Stomach (tissue), 9 donors: Measurements from ENCODE around the gene PABPN1. TPM values are rescaled to one million over a fixed set of nuclear protein-coding genes. Genes with fewer than 3 reads are reported as not detected.

Experiments used
- DNase-seq, 2 donors: peaks; one replicate each; pipeline versions ENCODE4 v3.0.0 to v3.0.0-alpha.2; 2013 to 2019
- H3K27ac ChIP-seq, 5 donors: fragments of 200-600 bp in 4 of 5; sonication (generic) in 4 of 5; one replicate each; pipeline ENCODE4 v1.5.1; 2013 to 2019; ENCODE audit warnings: mild to moderate bottlenecking in 1 of 5, moderate library complexity in 1 of 5
- H3K27me3 ChIP-seq, 3 donors: fragments of 200-600 bp; sonication (generic); one replicate each; pipeline ENCODE4 v1.5.1; 2017 to 2019; ENCODE audit warnings: mixed run types in 1 of 3
- H3K36me3 ChIP-seq, 4 donors: fragments of 200-600 bp; sonication (generic); 1 replicate in 3 of 4; 2 replicates in 1 of 4; pipeline ENCODE4 v1.5.1; 2016 to 2019
- H3K4me1 ChIP-seq, 4 donors: fragments of 200-600 bp; sonication (generic); one replicate each; pipeline ENCODE4 v1.5.1; 2016 to 2019
- H3K4me3 ChIP-seq, 4 donors: fragments of 200-600 bp; sonication (generic) in 3 of 4; one replicate each; pipeline ENCODE4 v1.5.1; 2016 to 2019; ENCODE audit warnings: mild to moderate bottlenecking in 1 of 4
- H3K9me3 ChIP-seq, 4 donors: fragments of 200-600 bp; sonication (generic); one replicate each; pipeline ENCODE4 v1.5.1; 2016 to 2019
- CTCF ChIP-seq, 7 experiments: fragments of 450-650 bp in 4 of 7; fragments of 200-600 bp in 3 of 7; sonication (generic) in 3 of 7; IDR thresholded peaks; one replicate each; pipeline ENCODE4 v1.5.1; 2016 to 2019; ENCODE audit warnings: antibody characterized with exemption in 7 of 7, control low read depth in 2 of 7, mild to moderate bottlenecking in 1 of 7
- EP300 ChIP-seq: sonication (generic); formaldehyde crosslinking; IDR thresholded peaks from one replicate; pipeline ENCODE4 v1.6.1; 2017; ENCODE audit warnings: antibody characterized with exemption
- POLR2A ChIP-seq, 4 donors: fragments of 450-650 bp; IDR thresholded peaks; one replicate each; pipeline ENCODE4 v1.6.1; 2016; ENCODE audit warnings: antibody characterized with exemption in 4 of 4, control low read depth in 2 of 4, mild to moderate bottlenecking in 1 of 4, moderate library complexity in 1 of 4
- POLR2AphosphoS5 ChIP-seq, 3 donors: sonication (generic); formaldehyde crosslinking; IDR thresholded peaks; one replicate each; pipeline ENCODE4 v1.6.1; 2016; ENCODE audit warnings: antibody characterized with exemption in 3 of 3
- WGBS, 5 donors: extraction: QIAGEN DNeasy Blood & Tissue Kit in 3 of 5; methylation state at CpG; one replicate each; pipeline versions ENCODE4 v1.1.5 to v1.1.7; 2013 to 2018; 5-methylcytosine and 5-hydroxymethylcytosine counted together
- intact Hi-C: fragments of 100-400 bp; cut with DNase I; formaldehyde crosslinking; loops from one replicate; pipeline ENCODE4 v1.15.1; 2023; ENCODE audit warnings: low total_unique reads
- polyA plus RNA-seq, 3 donors: library from polyadenylated mRNA; stranded (reverse); fragments of 200-250 nt; gene quantifications; one replicate each; pipeline ENCODE4 v1.2.3, GENCODE V29; 2013
- total RNA-seq, 5 donors: library from RNA; depleted of rRNA; stranded (reverse); fragments of >200 nt; gene quantifications; one replicate each; pipeline versions ENCODE4 v1.1.0 to v1.2.3, GENCODE V29; 2014 to 2016
- donor health status: healthy with polysubstance abuse.
- donor health status: Bipolar disorder and iron deficiency.
- donor health status: healthy.

Gene PABPN1
- total and polyA plus RNA-seq, 8 donors, result 24.5 to 190 (median 130) TPM

- TF ChIP-seq POLR2AphosphoS5 (IDR thresholded peaks at IDR 0.05) (no peak), POLR2A (IDR thresholded peaks at IDR 0.05) (no peak), CTCF (IDR thresholded peaks at IDR 0.05) (no peak), EP300 (no peak)
- H3K27ac ChIP-seq, result peak overlapping the region; percentile 43 to 94 (median 91)
- peak overlapping the region; percentile 70 to 78 (median 72) for H3K4me3 ChIP-seq
- H3K36me3 ChIP-seq, result peaks cover 0 to 50% (median 45%) of the 10 kb centered on the region in 4 donors
- no peaks in the 10 kb centered on the region for H3K9me3 ChIP-seq
- peaks cover 40 to 64% (median 55%) of the 10 kb centered on the region in 4 donors for H3K4me1 ChIP-seq
- DNase-seq, result no peak
- 74 to 87% (median 77%) methylated on average over 14 to 22 of the region's 22 CpGs for WGBS, 5 donors
- intact Hi-C loops, result no loop called here
- H3K27me3 ChIP-seq, result no peaks in the 10 kb centered on the region
These were observed 13.3 kb upstream of the PABPN1 start for GRCh38 chr14:23307687-23308644.

GRCh38 chr14:23308721-23309445, 12.4 kb upstream of the PABPN1 start:
- Histone ChIP-seq H3K4me1 (peaks cover 38 to 58% (median 52%) of the 10 kb centered on the region in 4 donors), H3K27ac (peak overlapping the region in 3 of 5 donors; percentile 27 to 94 (median 91)), H3K9me3 (no peaks in the 10 kb centered on the region), H3K27me3 (no peaks in the 10 kb centered on the region), H3K36me3 (peaks cover 0 to 53% (median 46%) of the 10 kb centered on the region in 4 donors), H3K4me3 (peak overlapping the region in 3 of 4 donors; percentile 70 to 78 (median 72))
- WGBS, 5 donors, result 67 to 82% (median 74%) methylated on average over 16 to 17 of the region's 17 CpGs
- no peak for DNase-seq
- intact Hi-C loops, result no loop called here
- TF ChIP-seq EP300 (no peak), CTCF (IDR thresholded peaks at IDR 0.05) (no peak), POLR2AphosphoS5 (IDR thresholded peaks at IDR 0.05) (no peak), POLR2A (IDR thresholded peaks at IDR 0.05) (no peak)

- DNase-seq, result no peak
These were observed 10.7 kb upstream of the PABPN1 start for GRCh38 chr14:23310546-23310945.

More at GRCh38 chr14:23310546-23310945, 10.7 kb upstream of the PABPN1 start:
- peaks cover 0 to 60% (median 49%) of the 10 kb centered on the region in 4 donors for H3K36me3 ChIP-seq
- H3K9me3 ChIP-seq, result no peaks in the 10 kb centered on the region
- intact Hi-C loops, result no loop called here
- WGBS, 5 donors, result 83 to 100% (median 91%) methylated on average over 1 of the region's 1 CpG
- H3K27ac ChIP-seq, result no peak overlapping the region
- H3K4me3 ChIP-seq, result no peak overlapping the region
- no peak for TF ChIP-seq POLR2A (IDR thresholded peaks at IDR 0.05)
- TF ChIP-seq CTCF (IDR thresholded peaks at IDR 0.05), result no peak
- no peak for TF ChIP-seq EP300
- TF ChIP-seq POLR2AphosphoS5 (IDR thresholded peaks at IDR 0.05), result no peak
- peaks cover 36 to 53% (median 50%) of the 10 kb centered on the region in 4 donors for H3K4me1 ChIP-seq
- no peaks in the 10 kb centered on the region for H3K27me3 ChIP-seq
